Right lobe of liver (tissue), 4 donors: Measurements from ENCODE around the gene ZNF628.

Experiments
- POLR2A ChIP-seq: fragments of 450-650 bp; IDR thresholded peaks from one replicate; pipeline ENCODE4 v1.6.1; 2017; ENCODE audit warnings: antibody characterized with exemption, mild to moderate bottlenecking
- TF ChIP-seq, protein P1 (sequence below), 4 donors: fragments of 200-600 bp in 3 of 4; fragments of 450-650 bp in 1 of 4; IDR thresholded peaks; one replicate each; pipeline versions ENCODE4 v1.5.1 to v1.8.0; 2016 to 2022; ENCODE audit warnings: antibody characterized with exemption in 4 of 4, mild to moderate bottlenecking in 2 of 4
- donor health status: DM: no; HTN: no; CAD: no.
- donor health status: DM: no; HTN: no; CAD: no.
- donor health status: DM: no; HTN: yes; CAD: no.

DNA sequence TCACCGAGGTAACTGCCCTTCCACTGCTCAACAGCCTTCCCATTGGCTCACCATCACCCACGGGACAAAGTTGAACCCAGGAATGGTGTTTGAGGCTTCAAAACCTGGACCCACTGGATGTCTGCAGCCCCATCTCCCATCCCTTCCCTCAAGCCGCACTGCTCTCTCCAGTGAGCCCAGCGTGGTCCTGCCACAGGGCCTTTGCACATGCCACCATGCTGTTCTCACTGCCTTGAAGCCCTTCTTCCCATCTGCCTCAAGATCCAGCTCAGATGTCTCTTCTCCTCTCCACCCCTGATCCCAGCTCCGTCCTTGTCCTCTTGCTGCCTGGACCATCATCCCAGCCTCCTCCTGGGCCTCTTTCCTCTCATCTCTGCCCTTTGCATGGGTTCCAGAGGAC lies 37.4 kb upstream of the ZNF628 start:
- TF ChIP-seq, protein P1, sequence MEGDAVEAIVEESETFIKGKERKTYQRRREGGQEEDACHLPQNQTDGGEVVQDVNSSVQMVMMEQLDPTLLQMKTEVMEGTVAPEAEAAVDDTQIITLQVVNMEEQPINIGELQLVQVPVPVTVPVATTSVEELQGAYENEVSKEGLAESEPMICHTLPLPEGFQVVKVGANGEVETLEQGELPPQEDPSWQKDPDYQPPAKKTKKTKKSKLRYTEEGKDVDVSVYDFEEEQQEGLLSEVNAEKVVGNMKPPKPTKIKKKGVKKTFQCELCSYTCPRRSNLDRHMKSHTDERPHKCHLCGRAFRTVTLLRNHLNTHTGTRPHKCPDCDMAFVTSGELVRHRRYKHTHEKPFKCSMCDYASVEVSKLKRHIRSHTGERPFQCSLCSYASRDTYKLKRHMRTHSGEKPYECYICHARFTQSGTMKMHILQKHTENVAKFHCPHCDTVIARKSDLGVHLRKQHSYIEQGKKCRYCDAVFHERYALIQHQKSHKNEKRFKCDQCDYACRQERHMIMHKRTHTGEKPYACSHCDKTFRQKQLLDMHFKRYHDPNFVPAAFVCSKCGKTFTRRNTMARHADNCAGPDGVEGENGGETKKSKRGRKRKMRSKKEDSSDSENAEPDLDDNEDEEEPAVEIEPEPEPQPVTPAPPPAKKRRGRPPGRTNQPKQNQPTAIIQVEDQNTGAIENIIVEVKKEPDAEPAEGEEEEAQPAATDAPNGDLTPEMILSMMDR (IDR thresholded peaks at IDR 0.05): no peak
- no peak for TF ChIP-seq POLR2A
